HG02678 (cell line): Measurements from ENCODE around the gene GSC2.

Experiments used
- ATAC-seq: cut with Tn5 transposase; IDR thresholded peaks from one replicate; pipeline ENCODE4 v1.9.1; 2021; ENCODE audit warnings: mild to moderate bottlenecking, moderate library complexity; ENCODE audit not compliant: unreplicated experiment

GSC2 gene

GRCh38 chr22:19134176-19134831 is 15.8 kb downstream of the GSC2 start:
- ATAC-seq, result no peak

GRCh38 chr22:19133561-19133960 is 16.5 kb downstream of the GSC2 start:
- no peak for ATAC-seq

- ATAC-seq, result no peak
These were observed 17.2 kb downstream of the GSC2 start for GRCh38 chr22:19132693-19133400.

- ATAC-seq, result no peak
These were observed 17.9 kb downstream of the GSC2 start for GRCh38 chr22:19132153-19132552.

- ATAC-seq, result no peak
These were observed 18.4 kb downstream of the GSC2 start for GRCh38 chr22:19131685-19132015.

GRCh38 chr22:19130959-19131684 is 19.0 kb downstream of the GSC2 start, which contains the start of gene TSSK2:
Gene TSSK2, plus strand, starts transcription at chr22:19131308. Its CDS starts 92 bp downstream, at chr22:19131400.
- no peak for ATAC-seq

GRCh38 chr22:19129871-19130270 is 20.2 kb downstream of the GSC2 start:
- no peak for ATAC-seq

GRCh38 chr22:19128946-19129727 is 21.0 kb downstream of the GSC2 start:
- ATAC-seq, result no peak

- ATAC-seq, result no peak
These were observed 22.1 kb downstream of the GSC2 start for GRCh38 chr22:19128009-19128401.

GRCh38 chr22:19127329-19128008 is 22.6 kb downstream of the GSC2 start:
- no peak for ATAC-seq

GRCh38 chr22:19126309-19127273 is 23.5 kb downstream of the GSC2 start:
- no peak for ATAC-seq

- no peak for ATAC-seq
These were observed 24.4 kb downstream of the GSC2 start for GRCh38 chr22:19125474-19126308.

- ATAC-seq, result no peak
These were observed 25.1 kb downstream of the GSC2 start for GRCh38 chr22:19125011-19125410.

- ATAC-seq, result no peak
These were observed 25.7 kb downstream of the GSC2 start for GRCh38 chr22:19124377-19124776.

GRCh38 chr22:19123936-19124335 is 26.2 kb downstream of the GSC2 start:
- no peak for ATAC-seq

- no peak for ATAC-seq
These were observed 27.2 kb downstream of the GSC2 start for GRCh38 chr22:19122752-19123492.

- peak; percentile 84 for ATAC-seq
These were observed 27.8 kb downstream of the GSC2 start, which contains the start of gene DGCR2 for GRCh38 chr22:19122143-19122751. Gene DGCR2, minus strand, starts transcription at chr22:19122412. Its CDS starts 206 bp downstream, at chr22:19122206.
